ENCODE results near the gene RLN3.
A peak's percentile ranks its signal among the peaks of the same experiment; 100 is the strongest.

DNA sequence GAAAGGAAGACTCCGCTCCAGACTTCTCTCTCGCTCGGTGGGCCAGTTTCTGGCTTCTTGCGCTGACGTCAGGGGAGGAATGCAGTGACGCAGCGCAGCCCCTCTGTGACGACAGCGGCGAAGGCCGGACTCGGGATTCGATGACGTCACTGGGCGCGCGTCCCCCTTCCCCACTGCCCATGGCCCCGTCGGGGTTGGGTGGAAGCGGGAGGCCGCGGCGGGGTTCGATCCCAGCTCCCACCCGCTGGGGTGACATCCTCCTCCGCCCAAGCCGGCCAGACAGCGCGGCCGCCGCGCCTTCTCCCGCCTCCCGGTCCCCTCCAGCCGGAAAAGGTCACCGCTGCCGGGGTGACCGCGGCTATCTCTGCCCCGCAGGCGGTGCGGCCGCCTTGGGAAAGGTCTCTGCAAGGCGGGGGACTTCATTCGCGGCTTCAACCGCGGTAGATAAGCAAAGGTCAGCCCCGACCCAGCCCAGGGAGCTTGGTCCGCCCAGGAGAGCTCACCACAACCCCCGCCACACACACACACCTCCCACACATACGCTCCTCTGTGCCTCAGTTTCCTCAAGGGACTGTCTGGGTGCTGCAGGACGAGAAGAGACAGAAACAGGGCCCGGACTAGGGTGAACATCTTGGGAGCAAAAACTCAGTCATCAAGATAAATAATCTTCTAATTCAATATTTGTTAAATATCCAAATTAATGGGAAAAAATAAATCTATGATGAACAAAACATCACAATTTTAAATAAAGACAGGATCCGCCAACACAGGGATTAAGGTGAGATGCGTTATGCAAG lies 21.0 kb upstream of the RLN3 start:
- TF ChIP-seq EZH2 (IDR thresholded peaks at IDR 0.05) (no peak), POLR2AphosphoS5 (IDR thresholded peaks at IDR 0.05; ENCODE audit: borderline replicate concordance, low read depth, low read length) (peak; percentile 49; the same call in 1 of the 2 replicates)
